Neural cell (in vitro differentiated cells): ENCODE data around the gene VSNL1. TPM values are rescaled to one million over a fixed set of nuclear protein-coding genes. Genes with fewer than 3 reads are reported as not detected.

Experiments used
- H2AFZ ChIP-seq: fragments of 200-600, 300-800 bp; sonication (generic), shearing (Covaris generic); 2 replicates; pipeline ENCODE4 v1.6.0; 2014; ENCODE audit warnings: low read depth, mild to moderate bottlenecking, antibody characterized with exemption, low read length, moderate library complexity
- H3F3A ChIP-seq: fragments of 200-600 bp; shearing (Covaris generic); 2 replicates; pipeline ENCODE4 v1.6.1; 2016; ENCODE audit warnings: mild to moderate bottlenecking, moderate library complexity, mixed read lengths, antibody characterized with exemption, low read length; ENCODE audit not compliant: insufficient read depth, poor library complexity, severe bottlenecking
- H3K27ac ChIP-seq: fragments of 200-600, 300-800 bp; sonication (generic), shearing (Covaris generic); 2 replicates; pipeline ENCODE4 v1.5.1; 2014; ENCODE audit warnings: mild to moderate bottlenecking, low read length, moderate library complexity
- H3K27me3 ChIP-seq: fragments of 300-800, 200-600 bp; sonication (generic), shearing (Covaris generic); 2 replicates; pipeline ENCODE4 v1.6.0; 2014; ENCODE audit warnings: mild to moderate bottlenecking, low read depth, low read length, moderate library complexity; ENCODE audit not compliant: insufficient read depth
- H3K36me3 ChIP-seq: fragments of 300-800, 200-600 bp; sonication (generic), shearing (Covaris generic); 2 replicates; pipeline ENCODE4 v1.5.1; 2014; ENCODE audit warnings: mild to moderate bottlenecking, antibody characterized with exemption, low read length, moderate library complexity; ENCODE audit not compliant: insufficient read depth
- H3K4me2 ChIP-seq: fragments of 300-800, 200-600 bp; sonication (generic), shearing (Covaris generic); 2 replicates; pipeline ENCODE4 v1.6.0; 2014; ENCODE audit warnings: mild to moderate bottlenecking, low read length
- H3K4me3 ChIP-seq: fragments of 300-800, 200-600 bp; sonication (generic), shearing (Covaris generic); 2 replicates; pipeline ENCODE4 v1.5.1; 2014; ENCODE audit warnings: mild to moderate bottlenecking, low read length, moderate library complexity
- H3K79me2 ChIP-seq: fragments of 200-600 bp; shearing (Covaris generic); replicated peaks from 2 replicates; pipeline ENCODE4 v1.6.0; 2014; ENCODE audit warnings: mild to moderate bottlenecking, low read length, moderate library complexity; ENCODE audit not compliant: insufficient read depth
- H3K9ac ChIP-seq: fragments of 300-800, 200-600 bp; sonication (generic), shearing (Covaris generic); 2 replicates; pipeline ENCODE4 v1.6.1; 2016; ENCODE audit warnings: mild to moderate bottlenecking, low read length, mixed read lengths
- H3K9me2 ChIP-seq: fragments of 200-600 bp; shearing (Covaris generic); 2 replicates; pipeline ENCODE4 v1.6.1; 2016; ENCODE audit warnings: mild to moderate bottlenecking, low read length, mixed read lengths; ENCODE audit not compliant: insufficient read depth
- H3K9me3 ChIP-seq: fragments of 200-600, 300-800 bp; sonication (generic), shearing (Covaris generic); 2 replicates; pipeline ENCODE4 v1.6.1; 2016; ENCODE audit warnings: mild to moderate bottlenecking, mixed run types, low read length, moderate library complexity, mixed read lengths
- H4K20me1 ChIP-seq: fragments of 200-600 bp; shearing (Covaris generic); 2 replicates; pipeline ENCODE4 v1.6.1; 2016; ENCODE audit warnings: mild to moderate bottlenecking, mixed run types; ENCODE audit not compliant: insufficient read depth
- EP300 ChIP-seq: fragments of 450-650 bp; conservative IDR thresholded peaks from 2 replicates; pipeline ENCODE4 v1.6.1; 2014; ENCODE audit warnings: antibody characterized with exemption, mild to moderate bottlenecking, moderate library complexity; ENCODE audit not compliant: poor library complexity, severe bottlenecking
- EZH2 ChIP-seq: fragments of 200-600, 300-800 bp; shearing (Covaris generic), sonication (generic); IDR thresholded peaks from 2 replicates; pipeline ENCODE4 v1.6.1; 2014; ENCODE audit warnings: antibody characterized with exemption, low read length, borderline replicate concordance, mild to moderate bottlenecking; ENCODE audit not compliant: insufficient read depth, poor library complexity, severe bottlenecking
- MXI1 ChIP-seq: fragments of 450-650 bp; conservative IDR thresholded peaks from 2 replicates; pipeline ENCODE4 v1.6.1; 2014; ENCODE audit warnings: antibody characterized with exemption, mild to moderate bottlenecking; ENCODE audit not compliant: poor library complexity, severe bottlenecking
- POLR2AphosphoS5 ChIP-seq: IDR thresholded peaks from 2 replicates; pipeline ENCODE4 v1.6.1; 2012
- RAD21 ChIP-seq: fragments of 450-650 bp; conservative IDR thresholded peaks from 2 replicates; pipeline ENCODE4 v1.6.1; 2014; ENCODE audit warnings: antibody characterized with exemption, mild to moderate bottlenecking, moderate library complexity
- SMC3 ChIP-seq: fragments of 450-650 bp; conservative IDR thresholded peaks from 2 replicates; pipeline ENCODE4 v1.6.1; 2014; ENCODE audit warnings: antibody characterized with exemption, mild to moderate bottlenecking, moderate library complexity; ENCODE audit not compliant: poor library complexity
- TAF1 ChIP-seq: IDR thresholded peaks from 2 replicates; pipeline ENCODE4 v1.6.1; 2012; ENCODE audit warnings: low read depth
- polyA plus RNA-seq: library from polyadenylated mRNA; depleted of rRNA; stranded (reverse); fragments of >200 nt; gene quantifications from 2 replicates; pipeline ENCODE4 v1.2.3, GENCODE V29; 2014
- TF ChIP-seq, protein P1 (sequence below): IDR thresholded peaks from 2 replicates; pipeline ENCODE4 v1.6.1; 2012; ENCODE audit warnings: borderline replicate concordance
- TF ChIP-seq, protein P2 (sequence below): fragments of 450-650 bp; IDR thresholded peaks from 2 replicates; pipeline ENCODE4 v1.5.1; 2014; ENCODE audit warnings: antibody characterized with exemption, mild to moderate bottlenecking, moderate library complexity; ENCODE audit not compliant: poor library complexity, severe bottlenecking

The VSNL1 gene
- polyA plus RNA-seq, 1 donor from 2014 or later, result 69.7 TPM

DNA sequence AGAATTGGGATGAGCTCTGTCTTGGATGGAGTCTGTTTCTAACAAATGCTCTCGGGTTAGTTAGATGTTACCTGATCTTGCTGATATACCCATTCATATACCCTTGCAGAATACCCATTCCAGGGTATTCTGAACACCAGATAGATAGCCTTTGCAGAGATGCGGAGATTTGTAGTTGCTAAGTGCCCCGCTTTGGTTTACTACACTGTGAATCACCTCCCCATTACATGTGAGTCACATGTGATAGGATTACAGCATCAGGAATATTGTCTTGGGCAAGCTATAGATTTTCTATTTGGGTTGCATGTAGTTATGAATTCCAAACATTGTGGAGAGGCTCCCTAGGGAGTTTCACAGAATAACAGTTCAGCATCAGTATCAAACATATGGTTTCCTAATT, 3.8 kb downstream of the VSNL1 start:
- H3K36me3 ChIP-seq, result no peaks in the 10 kb centered on the region
- H4K20me1 ChIP-seq, result no peaks in the 10 kb centered on the region
- no peak overlapping the region for H3K4me2 ChIP-seq
- H3K9me3 ChIP-seq, result no peaks in the 10 kb centered on the region
- peaks cover 32% of the 10 kb centered on the region for H3K27me3 ChIP-seq
- no peak overlapping the region for H3K27ac ChIP-seq
- H3K9ac ChIP-seq, result no peak overlapping the region
- TF ChIP-seq, protein P1, sequence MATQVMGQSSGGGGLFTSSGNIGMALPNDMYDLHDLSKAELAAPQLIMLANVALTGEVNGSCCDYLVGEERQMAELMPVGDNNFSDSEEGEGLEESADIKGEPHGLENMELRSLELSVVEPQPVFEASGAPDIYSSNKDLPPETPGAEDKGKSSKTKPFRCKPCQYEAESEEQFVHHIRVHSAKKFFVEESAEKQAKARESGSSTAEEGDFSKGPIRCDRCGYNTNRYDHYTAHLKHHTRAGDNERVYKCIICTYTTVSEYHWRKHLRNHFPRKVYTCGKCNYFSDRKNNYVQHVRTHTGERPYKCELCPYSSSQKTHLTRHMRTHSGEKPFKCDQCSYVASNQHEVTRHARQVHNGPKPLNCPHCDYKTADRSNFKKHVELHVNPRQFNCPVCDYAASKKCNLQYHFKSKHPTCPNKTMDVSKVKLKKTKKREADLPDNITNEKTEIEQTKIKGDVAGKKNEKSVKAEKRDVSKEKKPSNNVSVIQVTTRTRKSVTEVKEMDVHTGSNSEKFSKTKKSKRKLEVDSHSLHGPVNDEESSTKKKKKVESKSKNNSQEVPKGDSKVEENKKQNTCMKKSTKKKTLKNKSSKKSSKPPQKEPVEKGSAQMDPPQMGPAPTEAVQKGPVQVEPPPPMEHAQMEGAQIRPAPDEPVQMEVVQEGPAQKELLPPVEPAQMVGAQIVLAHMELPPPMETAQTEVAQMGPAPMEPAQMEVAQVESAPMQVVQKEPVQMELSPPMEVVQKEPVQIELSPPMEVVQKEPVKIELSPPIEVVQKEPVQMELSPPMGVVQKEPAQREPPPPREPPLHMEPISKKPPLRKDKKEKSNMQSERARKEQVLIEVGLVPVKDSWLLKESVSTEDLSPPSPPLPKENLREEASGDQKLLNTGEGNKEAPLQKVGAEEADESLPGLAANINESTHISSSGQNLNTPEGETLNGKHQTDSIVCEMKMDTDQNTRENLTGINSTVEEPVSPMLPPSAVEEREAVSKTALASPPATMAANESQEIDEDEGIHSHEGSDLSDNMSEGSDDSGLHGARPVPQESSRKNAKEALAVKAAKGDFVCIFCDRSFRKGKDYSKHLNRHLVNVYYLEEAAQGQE, result no peak
- TF ChIP-seq MXI1, result no peak
- TF ChIP-seq POLR2AphosphoS5, result no peak
- no peak for TF ChIP-seq SMC3
- TF ChIP-seq RAD21, result no peak
- TF ChIP-seq EP300, result no peak
- TF ChIP-seq, protein P2, sequence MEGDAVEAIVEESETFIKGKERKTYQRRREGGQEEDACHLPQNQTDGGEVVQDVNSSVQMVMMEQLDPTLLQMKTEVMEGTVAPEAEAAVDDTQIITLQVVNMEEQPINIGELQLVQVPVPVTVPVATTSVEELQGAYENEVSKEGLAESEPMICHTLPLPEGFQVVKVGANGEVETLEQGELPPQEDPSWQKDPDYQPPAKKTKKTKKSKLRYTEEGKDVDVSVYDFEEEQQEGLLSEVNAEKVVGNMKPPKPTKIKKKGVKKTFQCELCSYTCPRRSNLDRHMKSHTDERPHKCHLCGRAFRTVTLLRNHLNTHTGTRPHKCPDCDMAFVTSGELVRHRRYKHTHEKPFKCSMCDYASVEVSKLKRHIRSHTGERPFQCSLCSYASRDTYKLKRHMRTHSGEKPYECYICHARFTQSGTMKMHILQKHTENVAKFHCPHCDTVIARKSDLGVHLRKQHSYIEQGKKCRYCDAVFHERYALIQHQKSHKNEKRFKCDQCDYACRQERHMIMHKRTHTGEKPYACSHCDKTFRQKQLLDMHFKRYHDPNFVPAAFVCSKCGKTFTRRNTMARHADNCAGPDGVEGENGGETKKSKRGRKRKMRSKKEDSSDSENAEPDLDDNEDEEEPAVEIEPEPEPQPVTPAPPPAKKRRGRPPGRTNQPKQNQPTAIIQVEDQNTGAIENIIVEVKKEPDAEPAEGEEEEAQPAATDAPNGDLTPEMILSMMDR, result no peak
- no peak for TF ChIP-seq EZH2
- TF ChIP-seq TAF1, result no peak
- H3K4me3 ChIP-seq, result peak overlapping the region; percentile 75
- peaks cover 12% of the 10 kb centered on the region for H3K79me2 ChIP-seq
- no peak overlapping the region for H2AFZ ChIP-seq
- no peaks in the 10 kb centered on the region for H3K9me2 ChIP-seq
- H3F3A ChIP-seq, result peaks cover 14% of the 10 kb centered on the region

DNA sequence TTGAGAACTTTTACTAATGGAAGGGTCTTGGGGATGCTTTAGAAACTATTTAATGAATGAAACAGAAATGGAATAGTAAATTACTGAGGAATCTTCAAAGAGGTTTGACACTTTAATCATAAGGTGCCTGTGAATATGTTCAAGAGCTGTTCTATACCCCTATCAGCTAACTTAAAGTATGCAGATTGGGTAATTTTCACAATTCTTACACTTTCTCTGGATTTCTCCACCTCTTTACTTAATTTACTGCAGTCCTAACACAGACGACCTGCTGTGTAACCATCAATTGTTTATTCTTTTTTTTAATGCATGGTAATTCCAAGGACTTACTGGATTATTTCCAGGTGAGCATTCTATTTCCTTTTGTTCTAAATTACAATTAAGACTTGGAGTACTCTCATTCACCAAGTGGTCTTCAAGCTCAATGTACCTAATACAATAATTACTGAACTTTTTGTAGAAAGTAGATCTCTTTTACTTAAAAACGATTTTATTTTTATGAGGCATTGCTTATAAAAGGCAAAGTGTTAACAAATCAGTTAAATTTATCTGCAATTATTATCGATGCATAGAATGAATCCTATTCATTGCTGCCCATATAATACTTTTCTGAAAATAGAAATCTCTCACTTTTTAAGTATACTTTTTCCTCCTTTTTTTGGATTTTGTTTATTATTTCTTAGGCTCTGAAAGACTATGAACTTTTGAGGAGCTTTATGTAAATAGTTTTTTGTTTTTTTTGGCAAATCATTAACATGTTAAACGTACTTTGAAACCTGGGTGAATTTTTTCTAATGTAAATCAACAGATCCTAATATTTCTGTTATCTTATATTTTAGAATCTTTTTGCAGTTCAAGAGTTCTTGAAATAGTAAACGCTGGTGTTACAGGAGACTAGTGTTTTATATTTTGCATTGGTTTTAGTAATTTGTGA, 5.5 kb downstream of the VSNL1 start:
- Histone ChIP-seq H3K9me2 (no peaks in the 10 kb centered on the region), H3K4me3 (no peak overlapping the region), H3K27me3 (peaks cover 32% of the 10 kb centered on the region), H4K20me1 (no peaks in the 10 kb centered on the region), H3K9me3 (no peaks in the 10 kb centered on the region), H3K9ac (no peak overlapping the region), H2AFZ (no peak overlapping the region), H3K36me3 (no peaks in the 10 kb centered on the region), H3K4me2 (no peak overlapping the region), H3K27ac (no peak overlapping the region), H3K79me2 (peaks cover 12% of the 10 kb centered on the region), H3F3A (peaks cover 9% of the 10 kb centered on the region)
- TF ChIP-seq, protein P2, result no peak
- no peak for TF ChIP-seq POLR2AphosphoS5
- TF ChIP-seq, protein P1, result no peak
